GM12878 (cell line): ENCODE results near the gene AGAP1. TPM values are rescaled to one million over a fixed set of nuclear protein-coding genes. Genes with fewer than 3 reads are reported as not detected.

ENCODE experiments used
- ATAC-seq: fragments of 200-7000 bp; cut with Tn5 transposase; 3 replicates; pipeline ENCODE4 v1.9.1; 2020; ENCODE audit warnings: mild to moderate bottlenecking, moderate library complexity
- BruUV-seq: library from RNA; stranded (reverse); fragments of 400-500 nt; replicated peaks from 2 replicates; lab custom pipeline; 2021; lab: Mats Ljungman, UMichigan
- CTCF ChIA-PET: fragments of 300-600 bp; sonication (Branson Sonifier 250); formaldehyde crosslinking; extraction: SDS; loops from one replicate; lab custom pipeline; 2021; ENCODE audit warnings: inconsistent platforms; lab: Yijun Ruan, JAX
- POLR2A ChIA-PET: fragments of 350-600 bp; formaldehyde crosslinking; extraction: SDS; loops from one replicate; lab custom pipeline; 2021; ENCODE audit warnings: inconsistent platforms; lab: Charles Lee
- RAD21 ChIA-PET: fragments of 300-600 bp; sonication (Branson Sonifier 250); formaldehyde crosslinking; loops from one replicate; lab custom pipeline; 2023; ENCODE audit warnings: antibody characterized with exemption; ENCODE audit not compliant: unreplicated experiment; lab: Charles Lee
- SMC1A ChIA-PET: fragments of 300-600 bp; sonication (Branson Sonifier 250); formaldehyde crosslinking; loops from one replicate; lab custom pipeline; 2023; ENCODE audit not compliant: unreplicated experiment, uncharacterized antibody; lab: Charles Lee
- DNase-seq: peaks from one replicate; pipeline ENCODE4 v3.0.0-alpha.2; 2011; ENCODE audit warnings: low read depth, low spot score
- FAIRE-seq: peaks from 3 replicates; lab custom pipeline; 2011; peaks lifted over from hg19 to GRCh38; lab: Jason Lieb, UNC
- H2AFZ ChIP-seq: 2 replicates; pipeline ENCODE4 v1.6.0; 2011; ENCODE audit warnings: low read depth, low read length, control low read depth; ENCODE audit not compliant: control insufficient read depth
- H3K27ac ChIP-seq: 2 replicates; pipeline ENCODE4 v1.5.1; 2011; ENCODE audit warnings: control low read depth; ENCODE audit not compliant: control insufficient read depth, insufficient read depth
- H3K27me3 ChIP-seq, 2 experiments: replicated peaks in 1 of 2; 2 replicates each; pipeline versions ENCODE4 v1.6.0 to v1.6.1; 2011; ENCODE audit warnings: low read length in 1 of 2; ENCODE audit not compliant: control insufficient read depth in 2 of 2, insufficient read depth in 2 of 2
- H3K36me3 ChIP-seq, 2 experiments: 2 replicates each; pipeline ENCODE4 v1.5.1; 2011; ENCODE audit warnings: low read length in 1 of 2; ENCODE audit not compliant: control insufficient read depth in 2 of 2, insufficient read depth in 2 of 2
- H3K4me1 ChIP-seq: 2 replicates; pipeline ENCODE4 v1.6.1; 2011; ENCODE audit warnings: mild to moderate bottlenecking, low read length, moderate library complexity, mixed read lengths; ENCODE audit not compliant: control insufficient read depth, insufficient read depth
- H3K4me2 ChIP-seq: 2 replicates; pipeline ENCODE4 v1.6.0; 2011; ENCODE audit warnings: control low read depth; ENCODE audit not compliant: control insufficient read depth, insufficient read depth
- H3K4me3 ChIP-seq: fragments of 200-600 bp; sonication (generic); 2 replicates; pipeline ENCODE4 v1.5.1; 2016
- H3K79me2 ChIP-seq: 2 replicates; pipeline ENCODE4 v1.6.0; 2011; ENCODE audit warnings: low read length; ENCODE audit not compliant: control insufficient read depth, insufficient read depth
- H3K9ac ChIP-seq: 2 replicates; pipeline ENCODE4 v1.8.0; 2011; ENCODE audit warnings: low read length, control low read depth, mixed read lengths; ENCODE audit not compliant: control insufficient read depth, insufficient read depth
- H3K9me3 ChIP-seq: replicated peaks from 3 replicates; pipeline ENCODE4 v1.5.1; 2011; ENCODE audit warnings: mild to moderate bottlenecking, low read length; ENCODE audit not compliant: control insufficient read depth, insufficient read depth
- H4K20me1 ChIP-seq: 2 replicates; pipeline ENCODE4 v1.6.0; 2011; ENCODE audit not compliant: control insufficient read depth, insufficient read depth
- FOXM1 ChIP-seq: IDR thresholded peaks from 2 replicates; pipeline ENCODE4 v1.6.1; 2012; ENCODE audit warnings: low read depth, mild to moderate bottlenecking, inconsistent platforms, low read length, moderate library complexity
- IKZF2 ChIP-seq, 2 experiments: fragments of 450-650 bp; IDR thresholded peaks; 2 replicates each; pipeline ENCODE4 v1.6.1; 2017; ENCODE audit warnings: mild to moderate bottlenecking in 2 of 2, moderate library complexity in 2 of 2
- KAT2A ChIP-seq: conservative IDR thresholded peaks from 2 replicates; pipeline ENCODE4 v1.6.1; 2011; ENCODE audit warnings: low read depth, low read length; ENCODE audit not compliant: control insufficient read depth
- MYB ChIP-seq: fragments of 150-350 bp; IDR thresholded peaks from 2 replicates; pipeline ENCODE4 v1.6.1; 2014; ENCODE audit warnings: mild to moderate bottlenecking, low read depth, low read length, borderline replicate concordance
- RAD51 ChIP-seq: fragments of 450-650 bp; IDR thresholded peaks from 2 replicates; pipeline ENCODE4 v1.6.1; 2016; ENCODE audit warnings: moderate library complexity, mild to moderate bottlenecking, inconsistent platforms
- RB1 ChIP-seq: fragments of 450-650 bp; formaldehyde crosslinking; IDR thresholded peaks from 2 replicates; pipeline ENCODE4 v1.6.1; 2017; ENCODE audit warnings: mild to moderate bottlenecking, borderline replicate concordance
- YBX1 ChIP-seq: fragments of 450-650 bp; IDR thresholded peaks from 2 replicates; pipeline ENCODE4 v1.6.1; 2016; ENCODE audit warnings: antibody characterized with exemption
- WGBS: methylation state at CpG from one replicate; pipeline ENCODE4 v1.1.6; 2016; ENCODE audit warnings: low lambda C conversion rate; ENCODE audit not compliant: insufficient replicate concordance, insufficient coverage; ENCODE audit errors: missing lambda C conversion rate; 5-methylcytosine and 5-hydroxymethylcytosine counted together
- in situ Hi-C: fragments of 300-500 bp; cut with MboI; formaldehyde crosslinking; loops from 9 replicates; pipeline ENCODE4 v1.14.3; 2018; ENCODE audit warnings: mixed read lengths
- intact Hi-C: fragments of 100-400 bp; cut with micrococcal nuclease; formaldehyde crosslinking; loops from one replicate; pipeline ENCODE4 v1.14.2; 2022; ENCODE audit not compliant: unreplicated experiment
- polyA plus RNA-seq, 11 experiments: library from polyadenylated mRNA; depleted of rRNA in 4 of 11; unstranded in 6 of 11; stranded (reverse) in 5 of 11; fragments of >200 nt; fragmentation: Nextera tagmentation in 4 of 11; fragmentation: Illumina TruSeq in 1 of 11; extraction: Ambion mirVana in 4 of 11; extraction: Trizol in 1 of 11; gene quantifications; 1 replicate in 1 of 11; 2 replicates in 10 of 11; pipeline versions ENCODE4 v1.2.1 to v1.2.3, GENCODE V29; 2011 to 2016; ENCODE audit warnings: inconsistent platforms in 2 of 11, missing spikeins in 2 of 11, low read depth in 1 of 11
- total RNA-seq, 4 experiments: library from RNA; depleted of rRNA in 3 of 4; stranded (reverse); fragments of >200 nt in 3 of 4; fragmentation: Illumina TruSeq in 1 of 4; extraction: Trizol in 1 of 4; gene quantifications; 2 replicates each; pipeline versions ENCODE4 v1.2.1 to v1.2.3, GENCODE V29; 2013 to 2021
- TF ChIP-seq, protein P1 (sequence below): IDR thresholded peaks from 2 replicates; pipeline ENCODE4 v1.6.1; 2011; ENCODE audit warnings: borderline replicate concordance, low read depth, mild to moderate bottlenecking, moderate library complexity, low read length; ENCODE audit not compliant: insufficient read depth, poor library complexity, severe bottlenecking

The AGAP1 gene
- total and polyA plus RNA-seq, 10 of the 15 experiments (the other 5 are each of a cell fraction or from before 2014, with no cell fraction given) = 0.05 to 0.15 (median 0.06) TPM; not detected in 7

GRCh38 chr2:235511187-235511661 is 17.4 kb downstream of the AGAP1 start:
- 35% methylated on average over 6 of the region's 7 CpGs for WGBS
- H3K4me1 ChIP-seq = no peaks in the 10 kb centered on the region
- H2AFZ ChIP-seq = no peak overlapping the region
- no peak overlapping the region for H3K9ac ChIP-seq
- ATAC-seq = no peak
- ChIA-PET POLR2A (no interaction called here), CTCF (no interaction called here), SMC1A (no interaction called here), RAD21 (no interaction called here)
- H3K9me3 ChIP-seq = no peaks in the 10 kb centered on the region
- no peak overlapping the region for H3K4me3 ChIP-seq
- no TSS peak for BruUV-seq
- FAIRE-seq = no peak
- no peaks in the 10 kb centered on the region for H4K20me1 ChIP-seq
- no peak overlapping the region for H3K4me2 ChIP-seq
- intact Hi-C loops (no loop called here), in situ Hi-C loops (no loop called here)
- no peak for DNase-seq
- no peak for TF ChIP-seq RAD51
- no peak for TF ChIP-seq YBX1
- TF ChIP-seq IKZF2 (IDR thresholded peaks at IDR 0.05) = no peak
- no peak for TF ChIP-seq MYB
- TF ChIP-seq FOXM1 = no peak
- no peaks in the 10 kb centered on the region for H3K36me3 ChIP-seq
- H3K79me2 ChIP-seq = no peaks in the 10 kb centered on the region
- H3K27ac ChIP-seq = no peak overlapping the region
- H3K27me3 ChIP-seq = no peaks in the 10 kb centered on the region

DNA sequence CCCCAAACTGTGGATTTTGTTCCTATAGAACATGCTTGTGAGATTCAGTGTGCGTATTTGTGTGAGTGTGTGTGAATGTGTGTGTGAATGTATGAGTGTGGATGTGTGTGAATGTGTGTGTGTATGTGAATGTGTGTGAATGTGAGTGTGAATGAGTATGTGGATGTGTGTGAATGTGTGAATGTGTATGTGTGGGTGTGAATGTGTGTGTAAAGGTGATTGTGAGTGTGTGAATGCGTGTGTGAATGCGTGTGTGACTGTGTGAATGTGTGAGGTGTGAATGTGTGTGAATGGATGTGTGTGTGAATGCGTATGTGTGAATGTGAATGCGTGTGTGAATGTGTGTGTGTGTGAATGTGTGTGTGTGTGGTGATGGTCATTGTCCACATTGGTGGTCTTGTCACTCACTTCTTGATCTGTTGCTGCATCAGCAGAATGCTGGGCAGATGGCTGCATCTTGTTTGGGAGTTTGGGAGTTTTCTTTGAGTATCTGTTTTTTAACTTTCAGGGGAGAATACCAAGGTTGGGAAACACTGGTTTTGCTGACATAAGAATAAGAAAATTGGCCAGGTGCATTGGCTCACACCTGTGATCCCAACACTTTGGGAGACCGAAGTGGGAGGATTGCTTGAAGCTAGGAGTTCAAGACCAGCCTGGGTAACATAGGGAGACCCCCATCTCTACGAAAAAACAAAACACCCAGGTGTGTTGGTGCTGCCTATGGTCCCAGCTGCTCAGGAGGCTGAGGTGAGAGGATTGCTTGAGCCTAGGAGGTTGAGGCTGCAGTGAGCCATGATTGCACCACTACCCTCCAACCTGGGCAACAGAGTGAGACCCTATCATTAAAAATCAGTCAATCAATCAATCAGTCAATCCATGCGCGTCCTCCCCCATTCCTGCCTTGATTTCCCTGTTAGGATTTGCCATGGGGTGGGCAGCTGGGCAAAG is 18.2 kb downstream of the AGAP1 start:
- ATAC-seq (no peak), DNase-seq (no peak), FAIRE-seq (no peak)
- intact Hi-C loops = no loop called here
- ChIA-PET CTCF (no interaction called here), SMC1A (no interaction called here), POLR2A (no interaction called here), RAD21 (no interaction called here)
- no peaks in the 10 kb centered on the region for H4K20me1 ChIP-seq
- no peaks in the 10 kb centered on the region; the same call in 2 of the 3 replicates for H3K9me3 ChIP-seq
- WGBS = 23% methylated on average over 9 of the region's 9 CpGs
- H3K4me2 ChIP-seq = no peak overlapping the region
- no peaks in the 10 kb centered on the region for H3K36me3 ChIP-seq
- no peaks in the 10 kb centered on the region for H3K4me1 ChIP-seq
- H3K27ac ChIP-seq = no peak overlapping the region
- no TSS peak for BruUV-seq
- TF ChIP-seq KAT2A (no peak), RB1 (no peak), MYB (no peak)
- TF ChIP-seq, protein P1, sequence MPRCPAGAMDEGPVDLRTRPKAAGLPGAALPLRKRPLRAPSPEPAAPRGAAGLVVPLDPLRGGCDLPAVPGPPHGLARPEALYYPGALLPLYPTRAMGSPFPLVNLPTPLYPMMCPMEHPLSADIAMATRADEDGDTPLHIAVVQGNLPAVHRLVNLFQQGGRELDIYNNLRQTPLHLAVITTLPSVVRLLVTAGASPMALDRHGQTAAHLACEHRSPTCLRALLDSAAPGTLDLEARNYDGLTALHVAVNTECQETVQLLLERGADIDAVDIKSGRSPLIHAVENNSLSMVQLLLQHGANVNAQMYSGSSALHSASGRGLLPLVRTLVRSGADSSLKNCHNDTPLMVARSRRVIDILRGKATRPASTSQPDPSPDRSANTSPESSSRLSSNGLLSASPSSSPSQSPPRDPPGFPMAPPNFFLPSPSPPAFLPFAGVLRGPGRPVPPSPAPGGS = peak; percentile 39
- H3K27me3 ChIP-seq = no peaks in the 10 kb centered on the region
- in situ Hi-C loops = no loop called here
- H3K9ac ChIP-seq = no peak overlapping the region
- no peaks in the 10 kb centered on the region for H3K79me2 ChIP-seq
- no peak overlapping the region for H2AFZ ChIP-seq
- H3K4me3 ChIP-seq = no peak overlapping the region
